HG03139 (cell line): ENCODE measurements around the gene HSH2D.
"Not testable (repeated sequence)": the region's sequence is repeated elsewhere in the genome, so short reads cannot be mapped to it uniquely, and the experiment has no call there.

Experiments
- ATAC-seq: cut with Tn5 transposase; IDR thresholded peaks from one replicate; pipeline ENCODE4 v1.9.1; 2021; ENCODE audit not compliant: unreplicated experiment

The HSH2D gene

GRCh38 chr19:16143399-16144215 lies at the start of gene HSH2D:
TSS of gene HSH2D (plus strand) at chr19:16143685. CDS start at chr19:16148751, 5,066 bp downstream.
- peak; percentile 59 for ATAC-seq

- ATAC-seq: no peak
Measured at GRCh38 chr19:16094360-16095070, 49.0 kb upstream of the HSH2D start.

- no peak for ATAC-seq
Measured at GRCh38 chr19:16095071-16095571, 48.4 kb upstream of the HSH2D start.

GRCh38 chr19:16096280-16096855 lies 47.1 kb upstream of the HSH2D start:
- no peak for ATAC-seq

GRCh38 chr19:16098416-16098768 lies 45.1 kb upstream of the HSH2D start:
- no peak for ATAC-seq

GRCh38 chr19:16098821-16099220 lies 44.7 kb upstream of the HSH2D start:
- no peak for ATAC-seq

GRCh38 chr19:16099314-16099965 lies 44.0 kb upstream of the HSH2D start:
- ATAC-seq: not testable (repeated sequence)

- no peak for ATAC-seq
Measured at GRCh38 chr19:16100524-16100923, 43.0 kb upstream of the HSH2D start.

- ATAC-seq: no peak
Measured at GRCh38 chr19:16104722-16105121, 38.8 kb upstream of the HSH2D start.

- no peak for ATAC-seq
Measured at GRCh38 chr19:16106121-16106520, 37.4 kb upstream of the HSH2D start.

- peak; percentile 82 for ATAC-seq
Measured at GRCh38 chr19:16111160-16111908, 32.2 kb upstream of the HSH2D start, which contains the start of gene RAB8A. TSS of gene RAB8A (plus strand) at chr19:16111889. CDS start at chr19:16111902, 13 bp downstream.

GRCh38 chr19:16111909-16112752 lies 31.4 kb upstream of the HSH2D start:
- ATAC-seq: no peak

- no peak for ATAC-seq
Measured at GRCh38 chr19:16112778-16113177, 30.7 kb upstream of the HSH2D start.

GRCh38 chr19:16113727-16114126 lies 29.8 kb upstream of the HSH2D start:
- ATAC-seq: no peak

- ATAC-seq: no peak
Measured at GRCh38 chr19:16115301-16116039, 28.0 kb upstream of the HSH2D start.

- ATAC-seq: no peak
Measured at GRCh38 chr19:16116067-16116466, 27.4 kb upstream of the HSH2D start.

- ATAC-seq: no peak
Measured at GRCh38 chr19:16117594-16118033, 25.9 kb upstream of the HSH2D start.

GRCh38 chr19:16118489-16119033 lies 24.9 kb upstream of the HSH2D start:
- ATAC-seq: peak; percentile 46
